GM13976 (cell line): Measurements from ENCODE around the gene TSPAN15.

Experiments used
- DNase-seq: peaks from one replicate; pipeline ENCODE4 v3.0.0; 2012; ENCODE audit warnings: low spot score
- CTCF ChIP-seq: IDR thresholded peaks from 2 replicates; pipeline ENCODE4 v1.5.1; 2012; ENCODE audit warnings: borderline replicate concordance, mild to moderate bottlenecking; ENCODE audit not compliant: insufficient read depth; ENCODE audit errors: extremely low read depth, missing control alignments, control extremely low read depth
- in situ Hi-C: fragments of 300-500 bp; cut with MboI; formaldehyde crosslinking; loops from one replicate; pipeline ENCODE4 v1.12.0; 2022; ENCODE audit warnings: low sequenced_read_pairs, mixed read lengths, inconsistent platforms; ENCODE audit not compliant: unreplicated experiment

Gene TSPAN15

GRCh38 chr10:69451784-69452251 is 553 bp downstream of the TSPAN15 start:
- in situ Hi-C loops = no loop called here
- TF ChIP-seq CTCF = no peak
- no peak for DNase-seq

- TF ChIP-seq CTCF = no peak
- in situ Hi-C loops = no loop called here
- no peak for DNase-seq
These were observed 1.6 kb downstream of the TSPAN15 start for GRCh38 chr10:69452676-69453415.

- in situ Hi-C loops = no loop called here
- TF ChIP-seq CTCF = no peak
- DNase-seq = no peak
These were observed 2.5 kb downstream of the TSPAN15 start for GRCh38 chr10:69453795-69454194.

GRCh38 chr10:69455006-69455763 is 3.9 kb downstream of the TSPAN15 start:
- TF ChIP-seq CTCF = no peak
- DNase-seq = no peak
- in situ Hi-C loops = no loop called here

GRCh38 chr10:69456880-69457693 is 5.8 kb downstream of the TSPAN15 start:
- no peak for TF ChIP-seq CTCF
- in situ Hi-C loops = no loop called here
- DNase-seq = no peak

GRCh38 chr10:69457771-69458237 is 6.5 kb downstream of the TSPAN15 start:
- no peak for TF ChIP-seq CTCF
- no peak for DNase-seq
- in situ Hi-C loops = no loop called here
